Mammary epithelial cell (primary cell): ENCODE measurements around the gene FNBP1.
A peak's percentile ranks its signal among the peaks of the same experiment; 100 is the strongest.

Experiments used
- CTCF ChIP-seq, 2 donors: IDR thresholded peaks in 1 of 2; conservative IDR thresholded peaks in 1 of 2; 2 replicates each; pipeline ENCODE4 v1.5.1; 2011 to 2012; ENCODE audit warnings: inconsistent platforms in 2 of 2, low read length in 2 of 2, mild to moderate bottlenecking in 2 of 2, control low read depth in 1 of 2, low read depth in 1 of 2; ENCODE audit not compliant: insufficient read depth in 1 of 2; ENCODE audit errors: extremely low read depth in 1 of 2
- EZH2 ChIP-seq: IDR thresholded peaks from 2 replicates; pipeline ENCODE4 v1.6.1; 2012; ENCODE audit warnings: low read length, inconsistent platforms, borderline replicate concordance

GRCh38 chr9:129885670-129886106 is 157.3 kb downstream of the FNBP1 start:
- peak; percentile 80 to 96 for TF ChIP-seq CTCF (conservative IDR thresholded peaks at IDR 0.05 in 1 of 2, IDR thresholded peaks at IDR 0.05 in 1 of 2; ENCODE audit: extremely low read depth in 1 of 2, insufficient read depth in 1 of 2, low read depth in 1 of 2, low read length in 2 of 2)
- TF ChIP-seq EZH2 = no peak
